NT2/D1 (cell line): ENCODE data around the gene ANAPC1.
"Not testable (repeated sequence)": the region's sequence is repeated elsewhere in the genome, so short reads cannot be mapped to it uniquely, and the experiment has no call there.

Source experiments
- DNase-seq: peaks from one replicate; pipeline ENCODE4 v3.0.0-alpha.2; 2011; ENCODE audit warnings: low read depth, low spot score
- H3K27me3 ChIP-seq: 2 replicates; pipeline ENCODE4 v1.6.0; 2011; ENCODE audit warnings: mild to moderate bottlenecking; ENCODE audit not compliant: insufficient read length, insufficient read depth
- H3K36me3 ChIP-seq: 2 replicates; pipeline ENCODE4 v1.6.1; 2011; ENCODE audit warnings: mild to moderate bottlenecking, low read length, mixed read lengths; ENCODE audit not compliant: insufficient read depth, insufficient read length
- H3K4me1 ChIP-seq: 2 replicates; pipeline ENCODE4 v1.5.1; 2011; ENCODE audit not compliant: insufficient read depth, insufficient read length
- H3K4me3 ChIP-seq: 2 replicates; pipeline ENCODE4 v1.5.1; 2011; ENCODE audit warnings: low read depth; ENCODE audit not compliant: insufficient read length
- H3K9ac ChIP-seq: 2 replicates; pipeline ENCODE4 v1.6.0; 2011; ENCODE audit warnings: low read depth; ENCODE audit not compliant: insufficient read length
- H3K9me3 ChIP-seq: 2 replicates; pipeline ENCODE4 v1.5.1; 2011; ENCODE audit warnings: mild to moderate bottlenecking, low read length; ENCODE audit not compliant: insufficient read depth

Gene ANAPC1

GRCh38 chr2:111852544-111852943 lies 31.4 kb downstream of the ANAPC1 start:
- H3K9me3 ChIP-seq, result not testable (repeated sequence)

DNA sequence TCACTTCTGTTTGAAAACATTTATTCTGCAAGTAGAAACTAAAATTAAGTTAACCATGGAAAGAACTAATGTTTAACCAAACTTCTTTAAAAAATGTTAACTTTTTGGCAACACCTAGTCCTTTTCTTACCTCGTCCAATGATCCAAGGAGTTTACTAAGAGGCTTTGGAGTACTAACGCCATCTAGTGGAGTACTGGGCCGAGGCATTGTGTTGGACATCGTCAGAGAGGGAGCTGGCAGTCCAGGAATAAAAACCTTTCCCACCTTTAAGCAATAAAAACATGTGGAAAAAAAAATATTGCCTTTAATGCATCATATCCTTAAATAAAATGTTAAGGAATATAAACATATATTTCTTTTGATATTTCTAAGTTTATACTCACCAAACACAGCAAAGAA lies 33.3 kb downstream of the ANAPC1 start:
- not testable (repeated sequence) for H3K4me1 ChIP-seq, H3K9ac ChIP-seq, H3K27me3 ChIP-seq, H3K9me3 ChIP-seq, DNase-seq, H3K4me3 ChIP-seq
- peaks cover 26% of the 10 kb centered on the region for H3K36me3 ChIP-seq

More at GRCh38 chr2:111852544-111852943, 31.4 kb downstream of the ANAPC1 start:
- H3K36me3 ChIP-seq, result peaks cover 27% of the 10 kb centered on the region
- H3K9ac ChIP-seq, H3K4me1 ChIP-seq, H3K4me3 ChIP-seq, H3K27me3 ChIP-seq, DNase-seq: not testable (repeated sequence)

DNA sequence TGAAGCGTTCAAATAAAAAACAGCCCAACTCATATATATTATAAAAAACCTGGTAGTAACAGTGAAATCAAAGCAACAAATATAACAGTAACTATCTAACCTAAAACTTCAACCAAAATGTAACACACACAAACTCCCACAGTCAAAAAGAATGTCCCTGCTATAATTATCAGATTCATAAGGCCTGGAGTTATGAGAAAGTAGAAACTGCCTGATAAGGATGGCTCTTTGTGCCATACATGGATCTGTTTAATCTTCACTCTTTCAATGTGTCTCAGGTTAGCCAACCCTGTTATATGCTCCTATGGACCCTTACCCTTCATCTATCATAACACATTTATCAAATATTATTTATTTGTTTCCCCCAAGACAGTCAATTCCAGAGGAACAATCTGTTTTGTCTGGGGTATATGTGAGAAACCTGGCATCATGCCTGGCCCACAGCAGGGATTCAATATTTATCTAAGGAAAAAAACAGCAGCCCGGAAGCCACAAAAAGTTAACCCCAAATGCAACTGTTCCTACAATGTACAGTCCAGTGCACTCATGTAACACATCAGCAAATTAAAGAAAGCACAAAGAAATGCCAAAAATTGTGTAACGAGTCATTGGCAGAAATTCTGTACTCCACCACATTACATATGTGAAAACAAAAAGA lies 44.2 kb downstream of the ANAPC1 start:
- not testable (repeated sequence) for H3K9me3 ChIP-seq, H3K4me1 ChIP-seq, DNase-seq, H3K4me3 ChIP-seq, H3K9ac ChIP-seq, H3K27me3 ChIP-seq
- peaks cover 33% of the 10 kb centered on the region for H3K36me3 ChIP-seq

- H3K9me3 ChIP-seq, H3K4me1 ChIP-seq, DNase-seq, H3K27me3 ChIP-seq, H3K9ac ChIP-seq, H3K4me3 ChIP-seq: not testable (repeated sequence)
- peaks cover 34% of the 10 kb centered on the region for H3K36me3 ChIP-seq
Measured at GRCh38 chr2:111838992-111839391, 45.0 kb downstream of the ANAPC1 start.

GRCh38 chr2:111834221-111834620 lies 49.8 kb downstream of the ANAPC1 start:
- peaks cover 38% of the 10 kb centered on the region for H3K36me3 ChIP-seq
- H3K4me3 ChIP-seq, H3K4me1 ChIP-seq, H3K27me3 ChIP-seq, H3K9me3 ChIP-seq, DNase-seq, H3K9ac ChIP-seq: not testable (repeated sequence)

DNA sequence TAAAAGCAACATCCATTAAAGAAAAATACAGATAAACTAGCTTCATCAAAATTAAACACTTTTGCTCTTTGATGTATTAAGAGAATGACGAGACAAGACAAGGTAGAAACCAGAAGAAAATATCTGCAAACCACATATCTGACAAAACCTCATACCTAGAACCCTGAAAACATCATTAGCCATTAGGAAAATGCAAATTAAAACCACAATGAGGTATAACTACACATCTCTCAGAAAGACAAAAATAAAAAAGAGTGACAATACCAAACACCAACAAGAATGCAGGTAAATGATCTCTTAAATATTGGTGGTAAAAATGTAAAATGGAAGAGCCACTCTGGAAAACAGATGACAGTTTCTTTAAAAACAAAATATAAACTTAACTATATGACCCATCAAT lies 53.5 kb downstream of the ANAPC1 start:
- H3K36me3 ChIP-seq, result peaks cover 37% of the 10 kb centered on the region
- H3K9me3 ChIP-seq, H3K4me1 ChIP-seq, H3K9ac ChIP-seq, H3K4me3 ChIP-seq, DNase-seq, H3K27me3 ChIP-seq: not testable (repeated sequence)

- H3K27me3 ChIP-seq, H3K9me3 ChIP-seq: not testable (repeated sequence)
- H3K36me3 ChIP-seq, result peaks cover 35% of the 10 kb centered on the region
Measured at GRCh38 chr2:111828217-111828766, 55.7 kb downstream of the ANAPC1 start.

DNA sequence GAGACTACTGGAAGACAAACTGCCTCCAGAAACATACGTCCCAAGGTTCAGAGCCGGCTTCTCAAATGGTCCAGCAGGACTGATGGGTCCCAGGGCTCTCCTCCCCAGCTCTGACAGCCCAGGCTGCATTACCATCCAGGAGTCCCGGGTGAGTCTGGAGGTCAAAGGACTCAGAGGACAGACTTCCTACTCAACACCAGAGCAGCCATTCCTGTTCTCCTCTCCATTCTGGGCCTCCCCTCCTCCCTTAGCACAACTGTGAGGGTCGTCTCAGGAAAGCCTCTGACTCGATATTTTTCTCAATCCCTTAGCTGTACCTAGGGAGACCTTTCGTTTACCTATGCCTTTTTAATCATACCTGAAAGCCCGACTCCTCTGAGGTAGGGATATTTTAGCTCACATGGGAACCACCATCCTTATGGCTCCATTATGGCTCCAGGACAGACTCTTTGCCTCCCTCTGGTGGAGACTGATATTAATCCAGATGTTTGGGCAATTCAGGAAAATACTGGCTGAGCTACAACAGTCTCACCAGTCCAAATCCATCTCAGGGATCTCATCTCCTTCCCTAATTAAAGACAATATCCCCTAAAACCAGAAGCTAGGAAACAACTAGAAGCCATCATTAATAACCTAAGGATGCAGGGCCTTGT lies 70.9 kb downstream of the ANAPC1 start:
- H3K4me3 ChIP-seq, H3K27me3 ChIP-seq, H3K36me3 ChIP-seq, DNase-seq, H3K9me3 ChIP-seq, H3K9ac ChIP-seq, H3K4me1 ChIP-seq: not testable (repeated sequence)

More at GRCh38 chr2:111828217-111828766, 55.7 kb downstream of the ANAPC1 start:
- DNase-seq, H3K4me1 ChIP-seq, H3K9ac ChIP-seq, H3K4me3 ChIP-seq: not testable (repeated sequence)

DNA sequence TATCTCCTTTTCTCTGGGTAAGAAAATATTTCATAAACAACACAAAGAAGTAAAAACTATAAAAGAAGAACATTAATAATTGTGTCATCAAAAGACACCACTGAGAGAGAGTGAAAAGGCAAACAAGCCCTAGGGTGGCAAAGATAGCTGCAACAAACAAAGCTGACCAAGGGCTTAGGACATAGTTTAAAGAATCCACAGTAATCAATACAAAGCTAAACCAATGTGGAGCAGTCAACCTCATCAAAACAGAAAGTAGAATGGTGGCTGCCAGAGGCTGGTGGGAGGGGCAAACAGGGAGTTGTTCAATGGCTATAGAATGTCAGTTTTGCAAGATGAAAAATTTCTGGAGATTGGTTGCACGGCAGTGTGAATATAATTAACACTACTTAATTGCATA lies 93.4 kb downstream of the ANAPC1 start:
- not testable (repeated sequence) for H3K27me3 ChIP-seq, H3K4me1 ChIP-seq, H3K9ac ChIP-seq, H3K9me3 ChIP-seq, H3K36me3 ChIP-seq, DNase-seq, H3K4me3 ChIP-seq

DNA sequence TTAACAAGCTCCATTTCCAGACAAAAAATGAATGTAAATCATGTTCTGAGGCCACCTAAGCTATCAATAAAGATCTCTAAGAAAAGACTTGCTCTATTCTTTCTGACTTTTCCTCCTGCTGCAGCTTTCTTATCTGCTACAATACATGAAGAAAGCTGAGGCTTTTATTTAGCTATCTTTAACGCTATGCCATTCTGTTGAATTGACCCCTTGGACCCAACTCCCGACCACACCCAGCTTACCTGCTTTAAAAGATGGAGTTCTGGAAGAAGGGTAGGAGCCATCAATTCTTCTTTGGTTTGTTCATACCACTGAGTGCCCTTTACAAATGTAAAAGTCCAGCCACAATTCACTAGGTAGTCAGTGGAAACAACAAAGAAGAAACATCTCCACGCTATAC lies 99.9 kb downstream of the ANAPC1 start:
- not testable (repeated sequence) for H3K36me3 ChIP-seq, H3K4me3 ChIP-seq, H3K27me3 ChIP-seq, H3K4me1 ChIP-seq, DNase-seq, H3K9ac ChIP-seq, H3K9me3 ChIP-seq

DNA sequence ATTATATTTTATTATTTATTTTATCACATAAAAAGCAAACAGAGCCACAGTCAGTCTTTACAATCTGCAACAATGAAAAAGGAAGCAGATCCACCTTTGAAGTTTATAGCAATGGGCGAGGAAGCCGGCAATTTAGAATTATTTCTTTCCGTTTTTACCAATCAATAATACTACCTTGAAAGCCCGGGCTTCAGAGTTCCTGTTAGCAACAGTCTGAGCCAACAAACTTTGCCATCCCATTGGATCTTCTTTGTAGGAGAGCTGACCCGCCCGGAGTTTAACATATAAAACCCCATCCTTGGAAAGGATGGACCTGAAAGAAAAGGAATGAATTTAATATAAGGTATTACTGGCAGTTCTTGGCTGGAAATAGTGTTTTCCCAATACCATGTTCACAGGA lies 101.8 kb downstream of the ANAPC1 start:
- DNase-seq, H3K9ac ChIP-seq, H3K4me1 ChIP-seq, H3K36me3 ChIP-seq, H3K4me3 ChIP-seq, H3K27me3 ChIP-seq, H3K9me3 ChIP-seq: not testable (repeated sequence)

DNA sequence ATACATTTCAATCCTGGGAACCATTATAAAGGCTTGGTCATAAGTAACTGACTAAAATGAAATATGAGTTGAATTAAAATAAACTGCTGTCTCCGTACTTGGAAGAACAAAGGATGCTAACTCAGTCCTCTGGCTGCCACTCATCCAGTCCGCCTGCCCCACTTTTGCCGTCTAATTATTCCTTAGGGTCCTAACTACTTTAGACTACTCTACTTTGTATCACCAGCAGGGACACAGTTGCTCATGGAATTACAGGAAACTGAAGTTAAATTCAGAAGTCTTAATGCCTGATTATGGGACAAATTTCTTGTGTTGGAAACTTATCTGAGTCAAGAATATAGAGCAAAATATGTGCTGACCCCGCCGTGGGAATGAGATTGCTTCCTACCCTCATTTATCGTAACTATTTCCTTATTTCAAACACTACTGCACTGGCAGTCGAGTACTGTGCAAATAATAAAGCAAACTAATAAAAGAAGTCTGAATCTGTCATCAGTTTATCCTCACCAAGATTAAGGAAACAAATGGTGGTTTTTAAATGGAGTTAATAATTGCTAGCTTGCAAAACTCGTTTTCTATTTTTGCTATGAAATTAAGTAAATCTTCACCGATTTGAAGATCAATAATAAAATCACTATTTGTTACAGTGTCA lies 102.4 kb downstream of the ANAPC1 start:
- H3K9ac ChIP-seq, H3K9me3 ChIP-seq, H3K27me3 ChIP-seq, H3K36me3 ChIP-seq, H3K4me1 ChIP-seq, H3K4me3 ChIP-seq, DNase-seq: not testable (repeated sequence)
